AG09319 (cell line): ENCODE data around the gene TMED4.
A peak's percentile ranks its signal among the peaks of the same experiment; 100 is the strongest.
"Not testable (repeated sequence)": the region's sequence is repeated elsewhere in the genome, so short reads cannot be mapped to it uniquely, and the experiment has no call there.

Experiments used
- DNase-seq: peaks from one replicate; pipeline ENCODE4 v3.0.0-alpha.2; 2010; ENCODE audit warnings: low read depth; ENCODE audit errors: extremely low read depth
- TF ChIP-seq, protein P1 (sequence below): IDR thresholded peaks from 2 replicates; pipeline ENCODE4 v1.5.1; 2011; ENCODE audit warnings: low read depth, mild to moderate bottlenecking, inconsistent platforms, low read length, moderate library complexity

The TMED4 gene

DNA sequence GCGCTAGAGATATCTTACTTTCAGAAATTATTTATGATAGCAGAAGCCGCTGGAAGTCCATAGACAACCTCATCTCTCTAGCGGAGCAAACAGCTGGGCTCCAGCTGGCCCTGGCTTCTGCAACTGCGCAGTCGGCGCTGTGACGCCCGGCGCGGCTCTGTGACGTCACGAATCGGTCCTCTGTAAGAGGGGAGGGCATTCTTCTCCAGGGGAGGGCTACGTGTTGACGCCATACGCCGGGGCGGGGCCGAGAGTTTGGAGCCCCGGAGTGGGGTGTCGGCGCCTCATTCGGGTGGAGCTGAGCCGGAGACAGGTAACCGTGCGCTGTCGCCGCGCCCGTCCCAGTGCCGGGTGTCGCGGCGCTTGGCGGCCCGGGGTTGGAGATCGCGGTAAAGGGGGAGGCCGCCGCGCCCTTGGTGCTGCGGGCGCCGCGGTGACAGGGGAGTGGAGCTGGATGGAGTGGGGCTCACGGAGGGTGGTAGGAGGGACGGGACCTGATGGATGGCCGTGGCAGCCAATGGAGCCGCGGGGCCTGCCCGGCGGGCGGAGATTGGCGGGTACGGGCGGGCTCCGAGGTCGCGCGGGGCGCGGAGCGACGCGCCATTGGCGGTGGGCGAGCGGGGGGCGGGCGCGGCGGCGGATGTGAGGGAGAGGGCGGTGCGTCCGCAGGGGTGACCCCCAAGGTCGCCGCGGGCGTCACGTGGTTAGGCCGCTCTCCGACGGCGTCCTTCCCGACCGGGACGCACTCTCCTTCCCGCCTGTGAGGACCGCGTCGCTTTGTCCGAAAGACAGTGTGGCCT is 24.5 kb upstream of the TMED4 start, which contains the start of gene OGDH:
Gene OGDH (plus strand): TSS at position 287 of the 800 bp plus-strand sequence. CDS start 17,717 bp downstream, outside the sequence.
- TF ChIP-seq, protein P1, sequence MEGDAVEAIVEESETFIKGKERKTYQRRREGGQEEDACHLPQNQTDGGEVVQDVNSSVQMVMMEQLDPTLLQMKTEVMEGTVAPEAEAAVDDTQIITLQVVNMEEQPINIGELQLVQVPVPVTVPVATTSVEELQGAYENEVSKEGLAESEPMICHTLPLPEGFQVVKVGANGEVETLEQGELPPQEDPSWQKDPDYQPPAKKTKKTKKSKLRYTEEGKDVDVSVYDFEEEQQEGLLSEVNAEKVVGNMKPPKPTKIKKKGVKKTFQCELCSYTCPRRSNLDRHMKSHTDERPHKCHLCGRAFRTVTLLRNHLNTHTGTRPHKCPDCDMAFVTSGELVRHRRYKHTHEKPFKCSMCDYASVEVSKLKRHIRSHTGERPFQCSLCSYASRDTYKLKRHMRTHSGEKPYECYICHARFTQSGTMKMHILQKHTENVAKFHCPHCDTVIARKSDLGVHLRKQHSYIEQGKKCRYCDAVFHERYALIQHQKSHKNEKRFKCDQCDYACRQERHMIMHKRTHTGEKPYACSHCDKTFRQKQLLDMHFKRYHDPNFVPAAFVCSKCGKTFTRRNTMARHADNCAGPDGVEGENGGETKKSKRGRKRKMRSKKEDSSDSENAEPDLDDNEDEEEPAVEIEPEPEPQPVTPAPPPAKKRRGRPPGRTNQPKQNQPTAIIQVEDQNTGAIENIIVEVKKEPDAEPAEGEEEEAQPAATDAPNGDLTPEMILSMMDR = no peak
- peak; percentile 96 for DNase-seq

DNA sequence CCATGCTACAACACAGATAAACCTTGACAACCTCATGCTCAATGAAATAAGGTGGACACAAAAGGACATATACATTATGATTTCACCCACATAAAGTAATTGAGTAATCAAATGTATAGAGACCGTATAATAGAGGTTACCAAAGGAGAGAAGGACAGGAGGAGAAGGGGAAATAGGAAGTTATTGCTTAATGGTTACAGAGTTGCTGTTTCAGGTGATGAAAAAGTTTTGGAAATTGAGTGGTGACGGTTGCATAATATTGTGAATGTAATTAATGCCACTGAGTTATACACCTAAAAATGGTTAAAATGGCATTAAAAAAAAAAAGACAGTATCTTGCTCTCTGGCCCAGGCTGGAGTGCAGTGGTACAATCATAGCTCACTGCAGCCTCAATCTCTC is 22.9 kb upstream of the TMED4 start:
- TF ChIP-seq, protein P1 = no peak
- DNase-seq = no peak

DNA sequence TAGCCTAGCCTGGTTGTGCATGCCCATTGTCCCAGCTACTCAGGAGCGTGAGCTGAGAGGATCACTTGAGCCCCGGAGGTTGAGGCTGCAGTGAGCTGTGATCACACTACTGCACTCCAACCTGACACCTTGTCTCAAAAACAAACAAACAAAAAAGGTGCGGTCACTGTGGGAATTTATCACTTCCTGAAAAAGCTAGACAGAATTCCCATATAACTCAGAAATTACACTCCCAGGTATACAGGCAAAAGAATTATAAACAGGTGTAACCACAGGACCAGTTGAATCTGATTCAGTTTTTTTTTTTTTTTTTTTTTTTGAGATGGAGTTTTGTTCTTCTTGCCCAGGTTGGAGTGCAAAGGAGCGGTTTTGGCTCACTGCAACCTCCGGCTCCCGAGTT is 21.2 kb upstream of the TMED4 start:
- TF ChIP-seq, protein P1 = no peak
- DNase-seq = no peak

DNA sequence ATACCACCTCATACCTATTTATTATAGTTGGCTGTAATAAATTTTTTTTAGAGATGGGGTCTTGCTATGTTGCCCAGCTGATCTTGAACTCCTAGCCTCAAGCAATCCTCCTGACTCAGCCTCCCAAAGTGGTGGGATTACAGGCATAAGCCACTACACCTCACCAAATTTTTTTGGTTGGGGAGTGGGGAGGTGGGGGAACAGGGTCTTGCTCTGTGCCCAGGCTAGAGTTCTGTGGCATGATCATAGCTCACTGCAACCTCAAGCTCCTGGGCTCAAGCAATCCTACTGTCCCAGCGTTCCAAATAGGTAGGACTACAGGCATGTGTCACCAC is 20.5 kb upstream of the TMED4 start:
- DNase-seq = no peak
- TF ChIP-seq, protein P1 = no peak

DNA sequence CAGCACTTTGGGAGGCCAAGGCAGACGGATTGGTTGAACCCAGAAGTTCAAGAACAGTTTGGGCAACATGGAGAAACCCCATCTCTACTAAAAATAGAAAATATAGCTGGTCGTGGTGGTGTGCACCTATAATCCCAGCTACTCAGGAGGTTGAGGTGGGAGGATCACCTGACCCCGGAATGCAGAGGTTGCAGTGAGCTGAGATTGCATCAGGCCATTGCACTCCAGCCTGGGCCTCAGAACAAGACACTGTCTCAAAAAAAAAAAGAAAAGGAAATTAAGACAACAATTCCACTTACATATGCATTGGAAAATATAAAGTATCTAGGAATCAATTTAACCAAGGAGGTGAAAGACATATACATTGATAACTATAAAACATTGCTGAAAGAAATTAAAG is 17.2 kb upstream of the TMED4 start:
- TF ChIP-seq, protein P1 = no peak
- DNase-seq = no peak

DNA sequence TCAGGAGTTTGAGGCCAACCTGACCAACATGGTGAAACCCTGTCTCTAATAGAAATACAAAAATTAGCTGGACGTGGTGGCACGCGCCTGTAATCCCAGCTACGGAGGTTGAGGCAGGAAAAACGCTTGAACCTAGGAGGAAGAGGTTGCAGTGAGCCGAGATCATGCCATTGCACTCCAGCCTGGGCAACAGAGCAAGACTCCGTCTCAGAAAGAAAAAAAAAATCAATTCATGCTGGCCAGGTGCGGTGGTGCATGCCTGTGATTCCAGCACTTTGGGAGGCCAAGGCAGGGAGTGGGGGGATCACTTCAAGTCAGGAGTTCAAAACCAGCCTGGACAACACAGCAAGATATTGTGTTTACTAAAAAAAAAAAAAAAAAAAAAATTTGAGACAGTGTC is 15.2 kb upstream of the TMED4 start:
- DNase-seq = not testable (repeated sequence)

DNA sequence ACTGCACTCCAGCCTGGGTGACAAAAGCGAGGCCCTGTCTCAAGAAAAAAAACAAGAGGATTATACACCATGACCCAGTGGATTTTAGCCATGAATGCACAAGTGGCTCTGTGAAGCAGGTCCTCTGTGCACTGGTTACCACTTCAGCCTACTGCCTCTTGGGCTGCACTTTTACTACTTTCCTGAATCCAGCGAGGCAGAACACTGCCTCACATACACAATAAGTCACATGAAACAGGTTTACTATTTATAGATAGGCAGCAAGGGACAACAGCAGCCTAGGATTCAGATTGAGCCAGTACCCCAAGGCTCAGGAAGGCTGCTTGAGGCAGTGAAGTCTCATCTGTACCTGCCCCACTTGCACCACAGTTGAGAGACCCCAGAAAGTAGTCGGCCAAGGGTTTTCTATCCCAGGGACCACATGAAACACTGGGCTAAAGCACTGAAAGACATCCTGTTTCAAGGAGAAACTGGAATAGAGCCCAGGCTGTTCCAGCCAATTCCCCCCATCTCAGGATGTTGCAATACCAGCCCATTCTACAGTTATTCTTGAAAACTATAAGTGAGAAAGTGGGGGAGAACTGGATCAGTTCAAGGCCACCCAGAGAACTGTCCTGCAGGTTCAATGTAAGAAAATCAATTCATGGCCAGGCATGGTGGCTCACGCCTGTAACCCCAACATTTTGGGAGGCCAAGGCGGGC is 14.1 kb upstream of the TMED4 start:
- TF ChIP-seq, protein P1 = no peak
- no peak for DNase-seq
